Activated CD4-positive, alpha-beta T cell treated with anti-CD3 and anti-CD28 coated beads, Interleukin-10, Interleukin-2, amounts not matched to agents 100 ng/mL and 50 ng/mL, durations not matched to agents 16 hours and 8 hours (primary cell): ENCODE data around the gene ADGRB2.

ENCODE experiments used
- DNase-seq: peaks from one replicate; pipeline ENCODE4 v3.0.0-alpha.2; 2020

Gene ADGRB2

GRCh38 chr1:31763671-31764311 lies 349 bp downstream of the ADGRB2 start:
- no peak for DNase-seq

- peak; percentile 77 for DNase-seq
Measured at GRCh38 chr1:31762726-31763670, 1.1 kb downstream of the ADGRB2 start.

- DNase-seq, result no peak
Measured at GRCh38 chr1:31762323-31762722, 1.8 kb downstream of the ADGRB2 start.

GRCh38 chr1:31761883-31762282 lies 2.3 kb downstream of the ADGRB2 start:
- DNase-seq, result no peak

- DNase-seq, result peak; percentile 57
Measured at GRCh38 chr1:31760471-31761470, 3.4 kb downstream of the ADGRB2 start.

- DNase-seq, result no peak
Measured at GRCh38 chr1:31759298-31760023, 4.7 kb downstream of the ADGRB2 start.

- DNase-seq, result no peak
Measured at GRCh38 chr1:31758823-31759222, 5.3 kb downstream of the ADGRB2 start.

- no peak for DNase-seq
Measured at GRCh38 chr1:31757989-31758388, 6.2 kb downstream of the ADGRB2 start.

GRCh38 chr1:31757204-31757679 lies 6.9 kb downstream of the ADGRB2 start:
- no peak for DNase-seq

GRCh38 chr1:31756578-31756977 lies 7.6 kb downstream of the ADGRB2 start:
- DNase-seq, result no peak

- no peak for DNase-seq
Measured at GRCh38 chr1:31755850-31756492, 8.2 kb downstream of the ADGRB2 start.

GRCh38 chr1:31755197-31755611 lies 8.9 kb downstream of the ADGRB2 start:
- no peak for DNase-seq

GRCh38 chr1:31754397-31754796 lies 9.7 kb downstream of the ADGRB2 start:
- no peak for DNase-seq

GRCh38 chr1:31753707-31754349 lies 10.3 kb downstream of the ADGRB2 start:
- DNase-seq, result no peak

- DNase-seq, result no peak
Measured at GRCh38 chr1:31752952-31753475, 11.1 kb downstream of the ADGRB2 start.

GRCh38 chr1:31752258-31752657 lies 11.9 kb downstream of the ADGRB2 start:
- DNase-seq, result no peak

- no peak for DNase-seq
Measured at GRCh38 chr1:31751822-31752241, 12.3 kb downstream of the ADGRB2 start.

GRCh38 chr1:31750858-31751510 lies 13.2 kb downstream of the ADGRB2 start:
- peak; percentile 15 for DNase-seq

GRCh38 chr1:31749785-31750735 lies 14.1 kb downstream of the ADGRB2 start:
- DNase-seq, result no peak
